ENCODE results near the gene AURKAIP1.

AURKAIP1 gene

DNA sequence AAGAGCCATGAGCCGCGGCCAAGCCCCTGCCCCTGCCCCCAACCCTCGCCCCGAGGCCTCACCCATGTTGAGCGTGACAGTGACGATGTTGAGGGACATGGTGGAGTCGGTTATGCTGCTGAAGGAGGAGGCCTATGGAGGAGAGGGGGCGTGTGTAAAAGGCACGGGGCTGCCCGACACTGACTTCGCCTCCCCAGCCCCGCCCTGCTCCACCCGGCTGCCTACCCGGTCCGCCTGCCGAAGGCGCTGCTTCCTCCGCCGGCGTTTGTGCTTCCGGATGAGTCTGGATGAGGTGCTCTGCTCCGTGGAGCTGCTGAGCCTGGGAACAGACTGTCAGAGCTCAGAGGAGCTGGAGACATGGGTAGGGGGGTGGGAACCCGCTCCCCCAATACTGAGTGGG, 34.8 kb downstream of the AURKAIP1 start:
- DNase-seq (ENCODE audit: low spot score): no peak
- TF ChIP-seq, protein P1, sequence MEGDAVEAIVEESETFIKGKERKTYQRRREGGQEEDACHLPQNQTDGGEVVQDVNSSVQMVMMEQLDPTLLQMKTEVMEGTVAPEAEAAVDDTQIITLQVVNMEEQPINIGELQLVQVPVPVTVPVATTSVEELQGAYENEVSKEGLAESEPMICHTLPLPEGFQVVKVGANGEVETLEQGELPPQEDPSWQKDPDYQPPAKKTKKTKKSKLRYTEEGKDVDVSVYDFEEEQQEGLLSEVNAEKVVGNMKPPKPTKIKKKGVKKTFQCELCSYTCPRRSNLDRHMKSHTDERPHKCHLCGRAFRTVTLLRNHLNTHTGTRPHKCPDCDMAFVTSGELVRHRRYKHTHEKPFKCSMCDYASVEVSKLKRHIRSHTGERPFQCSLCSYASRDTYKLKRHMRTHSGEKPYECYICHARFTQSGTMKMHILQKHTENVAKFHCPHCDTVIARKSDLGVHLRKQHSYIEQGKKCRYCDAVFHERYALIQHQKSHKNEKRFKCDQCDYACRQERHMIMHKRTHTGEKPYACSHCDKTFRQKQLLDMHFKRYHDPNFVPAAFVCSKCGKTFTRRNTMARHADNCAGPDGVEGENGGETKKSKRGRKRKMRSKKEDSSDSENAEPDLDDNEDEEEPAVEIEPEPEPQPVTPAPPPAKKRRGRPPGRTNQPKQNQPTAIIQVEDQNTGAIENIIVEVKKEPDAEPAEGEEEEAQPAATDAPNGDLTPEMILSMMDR (IDR thresholded peaks at IDR 0.05; ENCODE audit: borderline replicate concordance, control extremely low read depth, extremely low read depth, insufficient read depth, missing control alignments): no peak
- in situ Hi-C loops (cut with MboI; ENCODE audit: low sequenced_read_pairs, unreplicated experiment): no loop called here

DNA sequence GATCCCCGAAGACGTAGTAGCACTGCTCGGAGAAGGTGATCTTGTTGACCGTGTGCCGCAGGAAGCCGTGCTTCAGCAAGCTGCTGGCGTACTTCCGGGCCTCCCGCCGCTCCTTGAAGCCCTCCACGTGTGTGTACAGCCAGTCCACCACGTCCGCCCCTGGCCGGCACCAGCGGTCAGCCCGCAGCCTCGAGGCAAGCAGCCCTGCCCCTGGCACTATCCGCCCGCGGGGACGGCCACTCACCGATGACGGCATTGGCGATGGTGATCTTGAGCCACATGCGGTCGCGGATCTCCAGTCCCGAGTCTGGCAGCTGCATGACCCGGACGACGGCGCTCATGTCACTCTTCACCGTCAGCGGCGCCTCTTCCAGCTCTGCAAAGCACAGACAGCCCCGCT, 36.7 kb downstream of the AURKAIP1 start:
- DNase-seq (ENCODE audit: low spot score): no peak
- in situ Hi-C loops (cut with MboI; ENCODE audit: low sequenced_read_pairs, unreplicated experiment): no loop called here
- TF ChIP-seq, protein P1 (IDR thresholded peaks at IDR 0.05; ENCODE audit: borderline replicate concordance, control extremely low read depth, extremely low read depth, insufficient read depth, missing control alignments): no peak

DNA sequence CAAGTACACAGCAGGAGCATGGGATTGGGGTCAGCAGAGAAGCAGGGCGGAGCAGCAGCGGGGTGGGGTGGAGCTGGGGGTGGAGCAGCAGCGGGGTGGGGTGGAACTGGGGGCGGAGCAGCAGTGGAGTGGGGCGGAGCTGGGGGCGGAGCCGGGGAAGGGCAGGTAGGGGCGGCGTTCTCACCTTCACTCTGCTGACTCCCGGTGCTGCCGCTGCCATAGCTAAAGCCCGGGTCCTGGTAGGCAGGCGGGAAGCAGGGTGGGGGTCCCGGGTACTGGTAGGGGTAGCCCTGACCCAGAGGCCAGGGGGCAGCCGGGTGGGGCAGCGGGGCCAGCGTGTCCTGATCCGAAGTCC, 37.2 kb downstream of the AURKAIP1 start:
- TF ChIP-seq, protein P1 (IDR thresholded peaks at IDR 0.05; ENCODE audit: borderline replicate concordance, control extremely low read depth, extremely low read depth, insufficient read depth, missing control alignments): no peak
- peak; percentile 82 for DNase-seq (ENCODE audit: low spot score)
- in situ Hi-C loops (cut with MboI; ENCODE audit: low sequenced_read_pairs, unreplicated experiment): no loop called here

DNA sequence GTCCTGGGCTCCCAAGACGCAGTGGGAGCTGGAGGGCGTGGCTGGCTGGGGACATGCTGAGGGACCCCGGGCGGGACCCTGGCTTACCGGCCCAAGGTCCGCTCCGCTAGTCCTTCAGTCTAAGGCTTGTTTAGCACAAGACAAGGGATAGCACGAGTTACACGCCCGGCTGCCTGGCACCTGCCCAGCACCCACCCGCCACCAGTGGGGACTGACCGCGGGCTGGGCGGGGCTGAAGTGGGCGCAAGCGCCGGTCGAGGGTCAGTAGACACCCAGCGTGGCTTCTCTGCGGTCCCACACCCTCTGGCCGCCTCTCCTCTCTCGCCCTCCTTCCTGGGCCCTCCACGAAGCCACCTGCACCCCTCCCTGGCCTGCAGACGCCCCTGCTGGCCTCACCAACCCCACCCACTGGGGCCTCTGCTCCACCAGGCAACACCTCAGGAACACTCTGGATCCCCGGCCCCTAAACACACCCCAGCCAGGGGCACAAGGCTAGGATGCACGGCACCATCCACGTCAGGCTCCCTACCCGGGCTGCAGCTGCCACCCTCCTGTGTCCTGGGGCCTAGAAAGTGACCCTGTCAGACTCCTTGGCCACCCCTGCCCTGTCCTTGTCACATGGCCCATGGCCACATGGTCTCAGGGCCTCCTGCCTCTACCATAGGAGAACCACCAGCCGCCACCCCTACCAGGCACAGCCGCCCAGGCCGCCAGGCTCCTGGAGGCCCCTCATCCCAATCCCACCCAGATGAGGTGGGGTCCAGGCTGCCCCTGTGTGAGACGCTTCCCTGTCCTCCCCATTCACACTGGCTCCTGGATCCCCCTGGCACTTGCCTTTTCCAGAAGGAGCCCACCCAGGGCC, 37.8 kb downstream of the AURKAIP1 start:
- DNase-seq (ENCODE audit: low spot score): no peak
- in situ Hi-C loops (cut with MboI; ENCODE audit: low sequenced_read_pairs, unreplicated experiment): no loop called here
- TF ChIP-seq, protein P1 (IDR thresholded peaks at IDR 0.05; ENCODE audit: borderline replicate concordance, control extremely low read depth, extremely low read depth, insufficient read depth, missing control alignments): no peak

DNA sequence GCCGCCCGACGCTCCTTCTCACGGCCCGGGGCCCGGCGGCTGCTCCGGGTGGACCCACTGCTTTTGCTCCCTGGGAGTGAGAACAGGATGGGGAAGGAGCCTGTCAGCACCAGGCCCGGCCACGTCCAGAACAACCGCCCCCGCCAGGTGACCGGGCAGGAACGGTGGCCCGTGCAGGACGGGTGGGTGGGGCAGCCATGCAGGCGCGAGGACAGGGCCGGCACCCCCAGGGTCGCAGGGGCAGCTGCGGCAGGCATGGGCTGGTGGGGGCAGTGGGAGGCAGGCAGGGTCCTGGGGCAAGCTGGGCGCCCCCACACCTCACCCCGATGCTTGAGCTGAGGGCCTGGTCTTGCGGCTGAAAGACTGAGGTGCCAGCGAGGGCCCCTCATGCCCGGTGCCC, 38.6 kb downstream of the AURKAIP1 start:
- no peak for DNase-seq (ENCODE audit: low spot score)
- TF ChIP-seq, protein P1 (IDR thresholded peaks at IDR 0.05; ENCODE audit: borderline replicate concordance, control extremely low read depth, extremely low read depth, insufficient read depth, missing control alignments): no peak
- in situ Hi-C loops (cut with MboI; ENCODE audit: low sequenced_read_pairs, unreplicated experiment): no loop called here

DNA sequence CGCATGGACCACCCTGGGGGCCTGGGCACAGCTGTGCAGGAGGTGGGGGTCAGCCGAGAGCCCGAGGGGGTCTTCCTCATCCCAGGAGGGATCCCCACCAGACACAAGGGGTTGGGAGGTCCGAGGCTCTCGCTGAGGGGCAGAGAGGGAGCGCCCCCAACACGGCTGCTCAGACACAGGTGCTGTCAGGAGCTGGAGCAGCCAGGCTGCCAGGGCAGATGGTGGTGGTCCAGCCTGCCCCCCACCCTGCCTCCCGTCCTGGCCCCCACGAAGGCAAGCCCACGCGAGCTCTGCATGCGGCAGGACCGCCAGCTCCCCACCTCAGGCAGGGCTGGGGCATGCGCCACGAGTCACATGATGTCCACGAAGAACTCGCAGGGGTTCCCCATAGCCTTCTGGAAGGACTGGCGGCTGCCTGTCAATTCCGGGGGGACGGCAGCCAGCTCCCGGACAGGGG, 39.2 kb downstream of the AURKAIP1 start:
- TF ChIP-seq, protein P1 (IDR thresholded peaks at IDR 0.05; ENCODE audit: borderline replicate concordance, control extremely low read depth, extremely low read depth, insufficient read depth, missing control alignments): no peak
- in situ Hi-C loops (cut with MboI; ENCODE audit: low sequenced_read_pairs, unreplicated experiment): no loop called here
- DNase-seq (ENCODE audit: low spot score): no peak
